ENCODE measurements around the gene INPP5F.

INPP5F gene

GRCh38 chr10:119734396-119735332 lies 8.8 kb downstream of the INPP5F start:
- FAIRE-seq (no peak), DNase-seq (ENCODE audit: insufficient read length) (no peak)
- TF ChIP-seq TAF1 (IDR thresholded peaks at IDR 0.05; ENCODE audit: borderline replicate concordance, low read depth, low read length) (no peak), POLR2AphosphoS5 (IDR thresholded peaks at IDR 0.05; ENCODE audit: low read depth, low read length) (no peak), POLR2A (IDR thresholded peaks at IDR 0.05; ENCODE audit: low read depth, low read length) (no peak)

DNA sequence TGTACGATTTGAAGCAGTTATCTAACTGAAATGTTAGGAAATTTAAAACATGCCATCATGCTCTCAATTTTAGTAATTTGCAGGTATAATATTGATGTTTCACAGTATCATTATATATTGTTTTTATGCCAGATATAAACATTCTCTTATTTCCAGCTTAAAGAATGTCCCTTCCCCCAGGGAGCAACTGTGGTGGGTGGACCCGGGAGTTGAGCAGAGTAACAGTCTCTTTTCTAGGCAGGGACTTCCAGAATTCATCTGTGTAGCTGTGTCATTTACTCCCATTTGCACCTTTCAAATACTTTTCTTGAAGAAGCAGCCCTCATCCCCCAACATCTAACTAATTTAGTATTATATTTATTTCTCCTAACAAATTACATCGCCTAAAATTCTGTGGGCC lies 9.6 kb downstream of the INPP5F start:
- no peak for FAIRE-seq
- TF ChIP-seq POLR2AphosphoS5 (IDR thresholded peaks at IDR 0.05; ENCODE audit: low read depth, low read length) (no peak), POLR2A (IDR thresholded peaks at IDR 0.05; ENCODE audit: low read depth, low read length) (no peak), TAF1 (IDR thresholded peaks at IDR 0.05; ENCODE audit: borderline replicate concordance, low read depth, low read length) (no peak)
- DNase-seq (ENCODE audit: insufficient read length) = no peak

- DNase-seq (ENCODE audit: insufficient read length) (no peak), FAIRE-seq (no peak)
- no peak for TF ChIP-seq POLR2AphosphoS5 (IDR thresholded peaks at IDR 0.05; ENCODE audit: low read depth, low read length)
- TF ChIP-seq POLR2A (IDR thresholded peaks at IDR 0.05; ENCODE audit: low read depth, low read length) = no peak
- no peak for TF ChIP-seq TAF1 (IDR thresholded peaks at IDR 0.05; ENCODE audit: borderline replicate concordance, low read depth, low read length)
Observed at GRCh38 chr10:119736220-119736619, 10.4 kb downstream of the INPP5F start.

- no peak for FAIRE-seq
Observed at GRCh38 chr10:119737039-119737663, 11.3 kb downstream of the INPP5F start.

DNA sequence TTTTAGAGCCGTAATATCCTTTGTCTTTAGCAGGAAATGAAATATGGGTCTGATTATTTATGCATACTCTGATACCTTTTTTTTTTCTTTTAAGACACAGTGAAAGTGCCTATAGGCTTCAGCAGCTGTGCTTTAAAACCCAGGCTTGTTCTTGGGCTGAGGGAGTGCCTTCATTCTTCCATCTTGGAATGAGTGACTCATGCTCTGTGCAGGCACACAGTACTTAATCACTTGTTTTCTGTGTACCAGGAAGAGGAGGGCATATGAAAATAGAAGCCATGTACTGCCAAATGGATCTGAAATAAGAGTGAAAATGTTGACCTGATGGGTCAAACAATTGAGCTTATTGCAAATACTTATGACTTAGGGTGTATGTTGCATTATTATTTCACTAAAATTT lies 12.0 kb downstream of the INPP5F start:
- no peak for TF ChIP-seq POLR2A (IDR thresholded peaks at IDR 0.05; ENCODE audit: low read depth, low read length)
- TF ChIP-seq POLR2AphosphoS5 (IDR thresholded peaks at IDR 0.05; ENCODE audit: low read depth, low read length) = no peak
- no peak for TF ChIP-seq TAF1 (IDR thresholded peaks at IDR 0.05; ENCODE audit: borderline replicate concordance, low read depth, low read length)
- DNase-seq (ENCODE audit: insufficient read length) (no peak), FAIRE-seq (peak; percentile 14)

More at GRCh38 chr10:119737039-119737663, 11.3 kb downstream of the INPP5F start:
- no peak for DNase-seq (ENCODE audit: insufficient read length)
- no peak for TF ChIP-seq POLR2A (IDR thresholded peaks at IDR 0.05; ENCODE audit: low read depth, low read length)
- no peak for TF ChIP-seq POLR2AphosphoS5 (IDR thresholded peaks at IDR 0.05; ENCODE audit: low read depth, low read length)
- no peak for TF ChIP-seq TAF1 (IDR thresholded peaks at IDR 0.05; ENCODE audit: borderline replicate concordance, low read depth, low read length)

- DNase-seq (ENCODE audit: insufficient read length) = no peak
- no peak for FAIRE-seq
- TF ChIP-seq POLR2A (IDR thresholded peaks at IDR 0.05; ENCODE audit: low read depth, low read length) (no peak), POLR2AphosphoS5 (IDR thresholded peaks at IDR 0.05; ENCODE audit: low read depth, low read length) (no peak), TAF1 (IDR thresholded peaks at IDR 0.05; ENCODE audit: borderline replicate concordance, low read depth, low read length) (no peak)
Observed at GRCh38 chr10:119738962-119739361, 13.1 kb downstream of the INPP5F start.

GRCh38 chr10:119740096-119740495 lies 14.2 kb downstream of the INPP5F start:
- TF ChIP-seq POLR2AphosphoS5 (IDR thresholded peaks at IDR 0.05; ENCODE audit: low read depth, low read length) = no peak
- no peak for TF ChIP-seq TAF1 (IDR thresholded peaks at IDR 0.05; ENCODE audit: borderline replicate concordance, low read depth, low read length)
- no peak for TF ChIP-seq POLR2A (IDR thresholded peaks at IDR 0.05; ENCODE audit: low read depth, low read length)
- no peak for FAIRE-seq
- DNase-seq (ENCODE audit: insufficient read length) = no peak

- FAIRE-seq = no peak
- DNase-seq (ENCODE audit: insufficient read length) = no peak
- TF ChIP-seq POLR2A (IDR thresholded peaks at IDR 0.05; ENCODE audit: low read depth, low read length) = no peak
- no peak for TF ChIP-seq TAF1 (IDR thresholded peaks at IDR 0.05; ENCODE audit: borderline replicate concordance, low read depth, low read length)
- TF ChIP-seq POLR2AphosphoS5 (IDR thresholded peaks at IDR 0.05; ENCODE audit: low read depth, low read length) = no peak
Observed at GRCh38 chr10:119742947-119743648, 17.2 kb downstream of the INPP5F start.

- FAIRE-seq = no peak
- TF ChIP-seq TAF1 (IDR thresholded peaks at IDR 0.05; ENCODE audit: borderline replicate concordance, low read depth, low read length) = no peak
- TF ChIP-seq POLR2A (IDR thresholded peaks at IDR 0.05; ENCODE audit: low read depth, low read length) = no peak
- no peak for TF ChIP-seq POLR2AphosphoS5 (IDR thresholded peaks at IDR 0.05; ENCODE audit: low read depth, low read length)
- DNase-seq (ENCODE audit: insufficient read length) = no peak
Observed at GRCh38 chr10:119747940-119748339, 22.1 kb downstream of the INPP5F start.

DNA sequence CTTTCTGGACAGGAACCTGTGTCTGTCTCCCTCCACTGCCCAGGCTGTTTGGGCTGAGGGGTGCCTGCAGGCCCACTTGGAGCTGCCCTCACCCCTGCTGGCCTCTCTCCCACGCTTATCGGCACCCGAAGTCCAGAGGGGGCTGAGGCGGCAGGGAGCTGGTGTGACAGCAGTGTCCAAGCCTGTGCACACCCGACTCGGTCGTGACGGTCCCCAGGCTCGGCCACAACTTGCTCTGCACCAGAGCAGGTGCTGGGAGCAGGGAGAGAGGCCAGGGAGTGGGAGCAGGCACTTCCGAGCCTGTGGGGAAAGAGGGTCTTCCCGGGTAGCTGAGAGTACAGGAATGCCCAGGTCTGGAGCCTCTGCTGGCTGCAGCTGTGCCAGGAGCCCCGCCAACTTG lies 23.0 kb downstream of the INPP5F start:
- DNase-seq (ENCODE audit: insufficient read length) (no peak), FAIRE-seq (no peak)
- no peak for TF ChIP-seq POLR2AphosphoS5 (IDR thresholded peaks at IDR 0.05; ENCODE audit: low read depth, low read length)
- TF ChIP-seq POLR2A (IDR thresholded peaks at IDR 0.05; ENCODE audit: low read depth, low read length) = no peak
- no peak for TF ChIP-seq TAF1 (IDR thresholded peaks at IDR 0.05; ENCODE audit: borderline replicate concordance, low read depth, low read length)

GRCh38 chr10:119749455-119749854 lies 23.6 kb downstream of the INPP5F start:
- no peak for TF ChIP-seq POLR2AphosphoS5 (IDR thresholded peaks at IDR 0.05; ENCODE audit: low read depth, low read length)
- TF ChIP-seq TAF1 (IDR thresholded peaks at IDR 0.05; ENCODE audit: borderline replicate concordance, low read depth, low read length) = no peak
- no peak for TF ChIP-seq POLR2A (IDR thresholded peaks at IDR 0.05; ENCODE audit: low read depth, low read length)
- no peak for FAIRE-seq

More at GRCh38 chr10:119749455-119749854, 23.6 kb downstream of the INPP5F start:
- DNase-seq (ENCODE audit: insufficient read length) = no peak

Measured in GM12892 (cell line).